IMR-90 (cell line): ENCODE measurements around the gene CEP41. TPM values are rescaled to one million over a fixed set of nuclear protein-coding genes. Genes with fewer than 3 reads are reported as not detected.

Experiments
- ATAC-seq: fragments of 200-7000 bp; cut with Tn5 transposase; 2 replicates; pipeline ENCODE4 v1.9.1; 2020; ENCODE audit warnings: low read depth, mild to moderate bottlenecking, moderate library complexity
- BruUV-seq: library from RNA; stranded (reverse); fragments of 400-500 nt; replicated peaks from 2 replicates; lab custom pipeline; 2021; lab: Mats Ljungman, UMichigan
- CTCF ChIA-PET: fragments of 300-600 bp; formaldehyde crosslinking; extraction: SDS; loops from one replicate; lab custom pipeline; 2021; ENCODE audit warnings: antibody characterized with exemption; lab: Yijun Ruan, JAX
- POLR2A ChIA-PET: fragments of 300-600 bp; sonication (Branson Sonifier 250); formaldehyde crosslinking; loops from one replicate; lab custom pipeline; 2022; ENCODE audit warnings: antibody characterized with exemption; ENCODE audit not compliant: unreplicated experiment; lab: Charles Lee
- DNase-seq: peaks from one replicate; pipeline ENCODE4 v3.0.0; 2013
- H2AFZ ChIP-seq: replicated peaks from 2 replicates; pipeline ENCODE3; 2013; ENCODE audit warnings: low read length, mild to moderate bottlenecking; ENCODE audit not compliant: poor library complexity
- H2AK5ac ChIP-seq: 2 replicates; pipeline ENCODE4 v1.6.1; 2013; ENCODE audit warnings: low read depth, low read length, inconsistent platforms
- H2AK9ac ChIP-seq: replicated peaks from 2 replicates; pipeline ENCODE3; 2013; ENCODE audit warnings: mild to moderate bottlenecking, low read depth, low read length, moderate library complexity; ENCODE audit not compliant: poor library complexity
- H2BK120ac ChIP-seq: 2 replicates; pipeline ENCODE4 v1.6.1; 2013; ENCODE audit warnings: low read depth, low read length, inconsistent platforms
- H2BK15ac ChIP-seq: 3 replicates; pipeline ENCODE4 v1.6.1; 2013; ENCODE audit warnings: low read depth, low read length, inconsistent platforms
- H2BK20ac ChIP-seq: 2 replicates; pipeline ENCODE4 v1.6.1; 2013; ENCODE audit warnings: low read depth, mild to moderate bottlenecking, inconsistent platforms, low read length, moderate library complexity
- H2BK5ac ChIP-seq: 2 replicates; pipeline ENCODE4 v1.6.1; 2013; ENCODE audit warnings: mild to moderate bottlenecking, low read depth, low read length, inconsistent platforms; ENCODE audit not compliant: poor library complexity, severe bottlenecking
- H3K14ac ChIP-seq: replicated peaks from 2 replicates; pipeline ENCODE4 v1.6.1; 2013; ENCODE audit warnings: low read depth, low read length, inconsistent platforms
- H3K18ac ChIP-seq: 2 replicates; pipeline ENCODE4 v1.6.1; 2013; ENCODE audit warnings: low read depth, low read length, control low read depth
- H3K23ac ChIP-seq: 2 replicates; pipeline ENCODE4 v1.6.1; 2013; ENCODE audit warnings: low read depth, low read length, inconsistent platforms
- H3K27ac ChIP-seq: 2 replicates; pipeline ENCODE4 v1.5.1; 2013; ENCODE audit warnings: mild to moderate bottlenecking, control low read depth, low read length; ENCODE audit not compliant: insufficient read depth
- H3K27me3 ChIP-seq: 2 replicates; pipeline ENCODE4 v1.6.1; 2013; ENCODE audit warnings: low read length; ENCODE audit not compliant: control insufficient read depth, insufficient read depth
- H3K36me3 ChIP-seq: 2 replicates; pipeline ENCODE4 v1.6.1; 2013; ENCODE audit warnings: low read length, mixed read lengths; ENCODE audit not compliant: control insufficient read depth, insufficient read depth
- H3K4ac ChIP-seq: 2 replicates; pipeline ENCODE4 v1.6.1; 2013; ENCODE audit warnings: low read depth, low read length, inconsistent platforms
- H3K4me1 ChIP-seq: 2 replicates; pipeline ENCODE4 v1.6.1; 2013; ENCODE audit warnings: low read length, mixed read lengths; ENCODE audit not compliant: control insufficient read depth, insufficient read depth
- H3K4me2 ChIP-seq: 2 replicates; pipeline ENCODE4 v1.6.1; 2013; ENCODE audit warnings: low read depth, mild to moderate bottlenecking, control low read depth, low read length, moderate library complexity
- H3K4me3 ChIP-seq: 2 replicates; pipeline ENCODE4 v1.5.1; 2013; ENCODE audit warnings: low read depth, mild to moderate bottlenecking, control low read depth, low read length, moderate library complexity; ENCODE audit not compliant: insufficient read depth
- H3K56ac ChIP-seq: 2 replicates; pipeline ENCODE4 v1.6.1; 2013; ENCODE audit warnings: low read length, inconsistent platforms; ENCODE audit not compliant: insufficient read depth; ENCODE audit errors: extremely low read depth
- H3K79me1 ChIP-seq, 2 experiments: 2 replicates each; pipeline ENCODE4 v1.6.1; 2013; ENCODE audit warnings: low read length in 2 of 2, inconsistent platforms in 1 of 2, low read depth in 1 of 2
- H3K9ac ChIP-seq: 2 replicates; pipeline ENCODE4 v1.6.1; 2013; ENCODE audit warnings: low read depth, low read length, control low read depth
- H3K9me1 ChIP-seq: 2 replicates; pipeline ENCODE4 v1.6.1; 2013; ENCODE audit warnings: low read length, inconsistent platforms; ENCODE audit not compliant: insufficient read depth
- H3K9me3 ChIP-seq: 2 replicates; pipeline ENCODE4 v1.6.1; 2013; ENCODE audit warnings: low read length; ENCODE audit not compliant: control insufficient read depth, insufficient read depth
- H4K20me1 ChIP-seq: 2 replicates; pipeline ENCODE4 v1.6.1; 2013; ENCODE audit warnings: low read length, inconsistent platforms; ENCODE audit not compliant: insufficient read depth
- H4K5ac ChIP-seq: 2 replicates; pipeline ENCODE4 v1.6.1; 2013; ENCODE audit warnings: mild to moderate bottlenecking, low read depth, low read length, control low read depth
- H4K8ac ChIP-seq, 2 experiments: 2 replicates each; pipeline ENCODE4 v1.6.1; 2013; ENCODE audit warnings: low read depth in 2 of 2, low read length in 2 of 2, control low read depth in 1 of 2, inconsistent platforms in 1 of 2
- H4K91ac ChIP-seq: 2 replicates; pipeline ENCODE4 v1.6.1; 2013; ENCODE audit warnings: low read depth, low read length, inconsistent platforms; ENCODE audit not compliant: insufficient read depth
- BHLHE40 ChIP-seq: fragments of 150-350 bp; IDR thresholded peaks from 2 replicates; pipeline ENCODE4 v1.6.1; 2016; ENCODE audit warnings: mild to moderate bottlenecking, low read depth, low read length
- CEBPB ChIP-seq: IDR thresholded peaks from 2 replicates; pipeline ENCODE4 v1.6.1; 2012; ENCODE audit warnings: low read depth, low read length, improper control_type of control experiment
- ELK1 ChIP-seq: fragments of 150-350 bp; IDR thresholded peaks from 2 replicates; pipeline ENCODE4 v1.6.1; 2016; ENCODE audit warnings: low read depth, mild to moderate bottlenecking, low read length, moderate library complexity, borderline replicate concordance
- FOS ChIP-seq: fragments of 150-350 bp; IDR thresholded peaks from 2 replicates; pipeline ENCODE4 v1.6.1; 2016; ENCODE audit warnings: low read depth, low read length
- NFE2L2 ChIP-seq: fragments of 150-350 bp; IDR thresholded peaks from 2 replicates; pipeline ENCODE4 v1.6.1; 2016; ENCODE audit warnings: low read depth, mild to moderate bottlenecking, low read length
- RAD21 ChIP-seq: IDR thresholded peaks from 2 replicates; pipeline ENCODE4 v1.6.1; 2012; ENCODE audit warnings: low read length, improper control_type of control experiment
- RCOR1 ChIP-seq: IDR thresholded peaks from 2 replicates; pipeline ENCODE4 v1.6.1; 2012; ENCODE audit warnings: mild to moderate bottlenecking, low read length, improper control_type of control experiment; ENCODE audit not compliant: insufficient replicate concordance
- SMC3 ChIP-seq: fragments of 150-350 bp; IDR thresholded peaks from 2 replicates; pipeline ENCODE4 v1.6.1; 2016; ENCODE audit warnings: low read depth, mild to moderate bottlenecking, antibody characterized with exemption, low read length, moderate library complexity
- WGBS, 2 experiments: methylation state at CpG; one replicate each; pipeline versions ENCODE4 v1.1.5 to v1.1.7; 2013; ENCODE audit warnings: missing lambda C conversion rate in 2 of 2; ENCODE audit not compliant: insufficient read length in 1 of 2; ENCODE audit errors: extremely low coverage in 2 of 2; 5-methylcytosine and 5-hydroxymethylcytosine counted together
- dilution Hi-C: fragments of 300-500 bp; cut with HindIII; formaldehyde crosslinking; loops from one replicate; pipeline ENCODE4 v1.14.3; 2018; ENCODE audit warnings: low sequenced_read_pairs; ENCODE audit not compliant: unreplicated experiment
- in situ Hi-C: fragments of 300-500 bp; cut with MboI; formaldehyde crosslinking; loops from 3 replicates; pipeline ENCODE4 v1.14.3; 2019; ENCODE audit warnings: low sequenced_read_pairs, inconsistent platforms, mixed read lengths
- intact Hi-C: fragments of 100-400 bp; cut with micrococcal nuclease; formaldehyde crosslinking; loops from 2 replicates; pipeline ENCODE4 v1.10.0; 2022
- polyA plus RNA-seq, 3 experiments: library from polyadenylated mRNA; depleted of rRNA; stranded (reverse); fragments of >200 nt; gene quantifications; 2 replicates each; pipeline ENCODE4 v1.2.3, GENCODE V29; 2012; ENCODE audit warnings: low replicate concordance in 1 of 3
- total RNA-seq: library from RNA; depleted of rRNA; stranded (reverse); fragments of >200 nt; gene quantifications from 2 replicates; pipeline ENCODE4 v1.2.3, GENCODE V29; 2012
- TF ChIP-seq, protein P1 (sequence below): fragments of 150-350 bp; IDR thresholded peaks from 2 replicates; pipeline ENCODE4 v1.6.1; 2017; ENCODE audit warnings: mild to moderate bottlenecking, antibody characterized with exemption, low read length, low read depth

CEP41 gene
- total and polyA plus RNA-seq, 2 of the 4 experiments (the other 2 are of a cell fraction) = 12.2 to 21.9 TPM

GRCh38 chr7:130397758-130398073, 43.1 kb downstream of the CEP41 start:
- dilution Hi-C loops (no loop called here), in situ Hi-C loops (no loop called here), intact Hi-C loops (loop anchor here (10.0 kb wide), 1 partner anchor 323 kb away; the partner anchor contains the start of gene KLHDC10)
- Histone ChIP-seq H3K4me2 (no peak overlapping the region), H3K14ac (no peak overlapping the region), H3K9me1 (peaks cover 11% of the 10 kb centered on the region; the same call in 1 of the 2 replicates), H2AK9ac (no peak overlapping the region), H2BK15ac (no peak overlapping the region), H3K23ac (no peak overlapping the region), H4K8ac (peak overlapping the region in 1 of 2 experiments; percentile 39; a peak in 1 of 4 replicates), H2AFZ (no peak overlapping the region), H2BK20ac (no peak overlapping the region), H4K20me1 (no peaks in the 10 kb centered on the region), H2AK5ac (no peak overlapping the region), H2BK120ac (no peak overlapping the region), H2BK5ac (no peak overlapping the region), H3K18ac (peak overlapping the region; percentile 4; the same call in 1 of the 2 replicates), H3K36me3 (peaks cover 8% of the 10 kb centered on the region), H4K5ac (no peak overlapping the region), H3K9ac (no peak overlapping the region), H3K4me1 (peaks cover 15% of the 10 kb centered on the region), H3K4me3 (no peak overlapping the region), H3K27ac (no peak overlapping the region), H4K91ac (no peak overlapping the region), H3K9me3 (no peaks in the 10 kb centered on the region), H3K27me3 (no peaks in the 10 kb centered on the region), H3K4ac (no peak overlapping the region; the same call in 1 of the 2 replicates), H3K56ac (no peak overlapping the region), H3K79me1 (no peaks in the 10 kb centered on the region)
- ChIA-PET CTCF (interaction anchor here (0.6 kb wide), 1 partner anchor 76 kb away, joined by 3 read pairs; no protein-coding TSS in a partner anchor), POLR2A (no interaction called here)
- TF ChIP-seq BHLHE40 = no peak
- no peak for TF ChIP-seq ELK1
- TF ChIP-seq, protein P1, sequence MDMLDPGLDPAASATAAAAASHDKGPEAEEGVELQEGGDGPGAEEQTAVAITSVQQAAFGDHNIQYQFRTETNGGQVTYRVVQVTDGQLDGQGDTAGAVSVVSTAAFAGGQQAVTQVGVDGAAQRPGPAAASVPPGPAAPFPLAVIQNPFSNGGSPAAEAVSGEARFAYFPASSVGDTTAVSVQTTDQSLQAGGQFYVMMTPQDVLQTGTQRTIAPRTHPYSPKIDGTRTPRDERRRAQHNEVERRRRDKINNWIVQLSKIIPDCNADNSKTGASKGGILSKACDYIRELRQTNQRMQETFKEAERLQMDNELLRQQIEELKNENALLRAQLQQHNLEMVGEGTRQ = no peak
- TF ChIP-seq FOS = no peak
- no peak for TF ChIP-seq SMC3
- no peak for TF ChIP-seq RAD21
- TF ChIP-seq NFE2L2 = no peak
- TF ChIP-seq RCOR1 = no peak
- no peak for TF ChIP-seq CEBPB
- ATAC-seq (no peak), DNase-seq (no peak)
- WGBS, 2 experiments = no CpG with 5 or more reads among the region's 3 CpGs
- BruUV-seq = TSS peak; percentile 47
